SK-N-SH treated with all-trans-retinoic acid at 6 μM for 48 hours (cell line): ENCODE results near the gene FMOD.

Experiments
- ATAC-seq: fragments of 200-7000 bp; cut with Tn5 transposase; 3 replicates; pipeline ENCODE4 v1.9.1; 2020; ENCODE audit warnings: mild to moderate bottlenecking, moderate library complexity
- ARNTL ChIP-seq: fragments of 450-650 bp; formaldehyde crosslinking; IDR thresholded peaks from 2 replicates; pipeline ENCODE4 v1.5.0; 2020; ENCODE audit warnings: low read depth, mild to moderate bottlenecking, moderate library complexity, borderline replicate concordance
- BACH2 ChIP-seq: fragments of 250-450 bp; sonication (Bioruptor Pico); IDR thresholded peaks from 2 replicates; pipeline ENCODE4 v1.9.0; 2021; ENCODE audit warnings: mild to moderate bottlenecking, borderline replicate concordance
- CREB5 ChIP-seq: fragments of 250-450 bp; sonication (Bioruptor Pico); IDR thresholded peaks from 2 replicates; pipeline ENCODE4 v1.5.1; 2020; ENCODE audit warnings: low read depth, mild to moderate bottlenecking, moderate library complexity
- CSDC2 ChIP-seq: fragments of 250-450 bp; sonication (Bioruptor Pico); IDR thresholded peaks from 2 replicates; pipeline ENCODE4 v1.5.0; 2020; ENCODE audit warnings: mild to moderate bottlenecking, moderate library complexity
- CSRNP3 ChIP-seq: fragments of 250-450 bp; sonication (Bioruptor Pico); IDR thresholded peaks from 2 replicates; pipeline ENCODE4 v1.5.1; 2021; ENCODE audit warnings: mild to moderate bottlenecking, moderate library complexity
- ESRRG ChIP-seq: fragments of 250-450 bp; sonication (Bioruptor Pico); IDR thresholded peaks from 2 replicates; pipeline ENCODE4 v1.6.1; 2021; ENCODE audit warnings: mild to moderate bottlenecking
- GLIS3 ChIP-seq: fragments of 250-450 bp; sonication (Bioruptor Pico); IDR thresholded peaks from 2 replicates; pipeline ENCODE4 v1.5.0; 2020; ENCODE audit warnings: mild to moderate bottlenecking, moderate library complexity
- ISL1 ChIP-seq: fragments of 250-450 bp; sonication (Bioruptor Pico); IDR thresholded peaks from 2 replicates; pipeline ENCODE4 v2.1.2; 2022; ENCODE audit warnings: mild to moderate bottlenecking, moderate library complexity
- OSR1 ChIP-seq: fragments of 250-450 bp; sonication (Bioruptor Pico); IDR thresholded peaks from 2 replicates; pipeline ENCODE4 v1.8.0; 2022; ENCODE audit warnings: moderate library complexity, mild to moderate bottlenecking, inconsistent platforms
- PATZ1 ChIP-seq: fragments of 250-450 bp; sonication (Bioruptor Pico); IDR thresholded peaks from 2 replicates; pipeline ENCODE4 v1.8.0; 2020; ENCODE audit warnings: mild to moderate bottlenecking, moderate library complexity, borderline replicate concordance
- POU6F1 ChIP-seq: fragments of 250-450 bp; sonication (Bioruptor Pico); IDR thresholded peaks from 2 replicates; pipeline ENCODE4 v1.8.0; 2021; ENCODE audit warnings: low read depth, mild to moderate bottlenecking, moderate library complexity, borderline replicate concordance
- PPARA ChIP-seq: fragments of 250-450 bp; sonication (Bioruptor Pico); IDR thresholded peaks from 2 replicates; pipeline ENCODE4 v1.5.0; 2020; ENCODE audit warnings: mild to moderate bottlenecking, borderline replicate concordance
- RARB ChIP-seq: fragments of 250-450 bp; sonication (Bioruptor Pico); IDR thresholded peaks from 2 replicates; pipeline ENCODE4 v1.8.0; 2021; ENCODE audit warnings: mild to moderate bottlenecking, moderate library complexity
- SNAI2 ChIP-seq: fragments of 250-450 bp; sonication (Bioruptor Pico); IDR thresholded peaks from 2 replicates; pipeline ENCODE4 v1.5.0; 2020; ENCODE audit warnings: mild to moderate bottlenecking, moderate library complexity
- TCF4 ChIP-seq: fragments of 250-450 bp; sonication (Bioruptor Pico); IDR thresholded peaks from 2 replicates; pipeline ENCODE4 v1.8.0; 2021; ENCODE audit warnings: mild to moderate bottlenecking, moderate library complexity, borderline replicate concordance
- TSHZ2 ChIP-seq: fragments of 250-450 bp; sonication (Bioruptor Pico); IDR thresholded peaks from 2 replicates; pipeline ENCODE4 v1.5.0; 2020; ENCODE audit warnings: mild to moderate bottlenecking, moderate library complexity
- ZC3H10 ChIP-seq: fragments of 250-450 bp; sonication (Bioruptor Pico); IDR thresholded peaks from 2 replicates; pipeline ENCODE4 v1.5.1; 2021; ENCODE audit warnings: mild to moderate bottlenecking, moderate library complexity
- ZFP3 ChIP-seq: fragments of 250-450 bp; sonication (Bioruptor Pico); IDR thresholded peaks from 2 replicates; pipeline ENCODE4 v1.5.0; 2020; ENCODE audit warnings: mild to moderate bottlenecking, moderate library complexity
- ZFP30 ChIP-seq: fragments of 450-650 bp; formaldehyde crosslinking; IDR thresholded peaks from 2 replicates; pipeline ENCODE4 v1.5.0; 2022; ENCODE audit warnings: mild to moderate bottlenecking, moderate library complexity
- ZNF70 ChIP-seq: fragments of 450-650 bp; formaldehyde crosslinking; IDR thresholded peaks from 2 replicates; pipeline ENCODE4 v1.5.0; 2020; ENCODE audit warnings: mild to moderate bottlenecking, moderate library complexity
- ZNF8 ChIP-seq: fragments of 450-650 bp; formaldehyde crosslinking; IDR thresholded peaks from 2 replicates; pipeline ENCODE4 v1.5.0; 2020; ENCODE audit warnings: mild to moderate bottlenecking, moderate library complexity

Gene FMOD

GRCh38 chr1:203381151-203381751 lies 30.3 kb upstream of the FMOD start:
- ATAC-seq: no peak
- no peak for TF ChIP-seq SNAI2
- no peak for TF ChIP-seq POU6F1
- no peak for TF ChIP-seq TCF4
- no peak for TF ChIP-seq ZNF8 (CRISPR knock-in tag)
- TF ChIP-seq PATZ1 (CRISPR knock-in tag): no peak
- TF ChIP-seq CREB5 (CRISPR knock-in tag): no peak
- TF ChIP-seq PPARA (CRISPR knock-in tag): no peak
- no peak for TF ChIP-seq GLIS3 (CRISPR knock-in tag)
- no peak for TF ChIP-seq ZNF70 (CRISPR knock-in tag)
- TF ChIP-seq CSDC2 (CRISPR knock-in tag): no peak
- TF ChIP-seq TSHZ2 (CRISPR knock-in tag): no peak
- no peak for TF ChIP-seq BACH2
- no peak for TF ChIP-seq OSR1
- no peak for TF ChIP-seq ZFP30
- no peak for TF ChIP-seq ARNTL (CRISPR knock-in tag)
- no peak for TF ChIP-seq ZC3H10
- TF ChIP-seq ZFP3 (CRISPR knock-in tag): no peak
- no peak for TF ChIP-seq RARB
- TF ChIP-seq, all 23 proteins: peak for 0

- TF ChIP-seq POU6F1: no peak
- no peak for TF ChIP-seq ARNTL (CRISPR knock-in tag)
- TF ChIP-seq ESRRG: no peak
- TF ChIP-seq ISL1 (CRISPR knock-in tag): no peak
- ATAC-seq: no peak
Observed at GRCh38 chr1:203380420-203381150, 29.7 kb upstream of the FMOD start.

GRCh38 chr1:203379825-203380224 lies 28.9 kb upstream of the FMOD start:
- 0 out of 3 replicates have a peak, but pooled peaks have one; percentile 21 for ATAC-seq
- TF ChIP-seq ISL1 (CRISPR knock-in tag) (no peak), RARB (no peak), CSRNP3 (CRISPR knock-in tag) (no peak), PATZ1 (CRISPR knock-in tag) (no peak), TSHZ2 (CRISPR knock-in tag) (no peak)
